GM10266 (cell line): Measurements from ENCODE around the gene SMYD3.

Experiments
- DNase-seq: peaks from one replicate; pipeline ENCODE4 v3.0.0; 2012; ENCODE audit errors: extremely low spot score
- TF ChIP-seq, protein P1 (sequence below): IDR thresholded peaks from 2 replicates; pipeline ENCODE4 v1.5.1; 2012; ENCODE audit warnings: mild to moderate bottlenecking, low read depth; ENCODE audit not compliant: control insufficient read depth, insufficient read depth; ENCODE audit errors: missing control alignments

Gene SMYD3

DNA sequence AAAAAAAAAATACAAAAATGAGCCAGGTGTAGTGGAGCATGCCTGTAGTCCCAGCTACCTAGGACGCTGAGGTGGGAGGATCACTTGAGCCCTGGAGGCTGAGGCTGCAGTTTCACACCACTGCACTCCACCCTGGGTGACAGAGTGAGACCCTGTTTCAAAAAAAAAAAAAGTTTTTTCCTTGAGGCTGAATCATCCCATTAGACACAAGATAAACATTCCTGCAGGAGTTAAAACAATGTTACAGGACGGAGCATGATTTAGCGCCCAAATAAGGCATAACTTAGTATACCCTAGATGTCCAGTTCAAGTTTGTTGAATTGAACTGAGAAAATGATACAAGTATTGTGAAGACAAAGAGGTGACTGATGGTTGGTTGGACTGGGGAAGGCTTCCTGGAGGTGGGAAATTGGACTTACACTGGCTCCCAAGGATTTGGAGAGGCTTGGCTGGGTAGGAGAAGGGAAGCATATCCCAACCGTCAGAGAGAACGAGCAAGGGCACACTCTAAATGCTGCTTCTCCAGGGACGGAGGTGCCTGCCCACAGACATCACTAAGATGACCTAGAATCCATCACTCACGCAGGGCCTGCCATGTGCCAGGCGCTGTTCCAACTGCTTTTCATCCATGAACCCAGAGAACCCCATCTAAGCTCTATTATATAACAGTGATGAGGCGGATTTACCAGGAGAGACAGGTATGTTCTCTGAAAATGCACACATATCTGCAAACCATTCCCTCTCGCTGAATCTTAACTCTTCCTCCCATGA lies 741.7 kb downstream of the SMYD3 start:
- TF ChIP-seq, protein P1, sequence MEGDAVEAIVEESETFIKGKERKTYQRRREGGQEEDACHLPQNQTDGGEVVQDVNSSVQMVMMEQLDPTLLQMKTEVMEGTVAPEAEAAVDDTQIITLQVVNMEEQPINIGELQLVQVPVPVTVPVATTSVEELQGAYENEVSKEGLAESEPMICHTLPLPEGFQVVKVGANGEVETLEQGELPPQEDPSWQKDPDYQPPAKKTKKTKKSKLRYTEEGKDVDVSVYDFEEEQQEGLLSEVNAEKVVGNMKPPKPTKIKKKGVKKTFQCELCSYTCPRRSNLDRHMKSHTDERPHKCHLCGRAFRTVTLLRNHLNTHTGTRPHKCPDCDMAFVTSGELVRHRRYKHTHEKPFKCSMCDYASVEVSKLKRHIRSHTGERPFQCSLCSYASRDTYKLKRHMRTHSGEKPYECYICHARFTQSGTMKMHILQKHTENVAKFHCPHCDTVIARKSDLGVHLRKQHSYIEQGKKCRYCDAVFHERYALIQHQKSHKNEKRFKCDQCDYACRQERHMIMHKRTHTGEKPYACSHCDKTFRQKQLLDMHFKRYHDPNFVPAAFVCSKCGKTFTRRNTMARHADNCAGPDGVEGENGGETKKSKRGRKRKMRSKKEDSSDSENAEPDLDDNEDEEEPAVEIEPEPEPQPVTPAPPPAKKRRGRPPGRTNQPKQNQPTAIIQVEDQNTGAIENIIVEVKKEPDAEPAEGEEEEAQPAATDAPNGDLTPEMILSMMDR: no peak
- no peak for DNase-seq

DNA sequence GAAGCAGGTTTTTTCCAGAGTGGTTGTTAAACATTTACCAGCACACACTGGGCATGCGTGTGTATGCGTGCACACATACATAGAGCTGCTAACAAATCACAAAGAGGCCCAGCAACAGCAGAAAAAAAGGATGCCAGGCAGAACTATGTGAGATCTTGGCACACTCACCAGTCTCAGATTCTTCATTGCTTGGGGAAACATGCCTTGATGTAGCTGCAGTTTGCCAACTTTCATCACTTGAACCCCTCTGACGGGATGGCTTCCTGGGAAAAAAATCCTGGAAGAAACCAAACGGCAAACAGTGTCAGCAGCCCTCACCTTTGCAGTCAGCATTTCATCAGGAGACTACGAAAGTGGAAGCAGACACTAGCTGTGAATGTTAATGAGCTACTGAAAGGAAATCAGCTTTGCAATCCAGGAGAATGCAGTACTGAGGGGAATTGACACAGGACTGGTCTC lies 743.2 kb downstream of the SMYD3 start:
- TF ChIP-seq, protein P1: no peak
- no peak for DNase-seq

DNA sequence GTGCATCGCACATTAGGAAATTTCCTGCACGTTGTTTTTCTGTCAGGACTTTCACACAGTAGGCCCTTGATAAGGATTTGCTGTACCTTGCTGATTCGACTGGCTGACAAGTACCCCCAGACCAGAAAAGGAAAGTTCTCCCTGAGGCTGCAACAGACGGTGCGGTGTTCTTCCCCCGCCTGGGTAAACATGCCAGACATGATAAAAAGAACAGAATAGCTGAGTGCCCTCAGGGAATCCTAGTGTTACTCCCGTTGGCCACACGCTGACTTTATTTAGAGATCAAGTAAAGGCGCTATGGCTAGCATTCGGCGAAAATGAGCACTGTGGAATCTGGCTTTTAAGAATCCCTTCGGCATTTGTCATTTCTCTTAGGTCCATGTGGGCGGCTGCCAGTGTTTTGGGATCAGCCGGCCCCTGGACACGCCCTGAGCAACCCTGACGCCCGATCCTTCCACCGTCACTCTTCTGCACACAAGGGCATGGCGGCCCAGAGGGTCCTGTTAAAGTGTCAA lies 744.6 kb downstream of the SMYD3 start:
- no peak for DNase-seq
- TF ChIP-seq, protein P1: no peak

DNA sequence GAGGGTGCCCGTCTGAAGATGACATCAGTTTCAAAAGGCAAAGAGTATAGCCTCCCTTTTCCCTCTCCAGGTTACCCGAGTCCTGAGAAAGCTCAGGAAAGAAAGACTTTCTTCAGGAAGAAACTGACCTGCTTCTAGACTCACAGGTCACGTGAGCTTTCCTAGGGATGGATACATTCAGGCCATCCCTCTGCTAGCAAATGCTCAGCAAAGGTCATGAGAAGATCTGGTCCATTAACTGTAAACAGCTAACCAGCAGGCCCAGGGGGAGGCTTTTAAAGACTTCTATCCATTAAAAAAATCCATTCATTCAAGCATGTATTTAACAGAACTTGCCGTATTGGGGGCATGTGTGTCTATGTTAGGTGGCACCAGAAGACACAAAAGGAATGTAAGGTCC lies 746.8 kb downstream of the SMYD3 start:
- no peak for DNase-seq
- TF ChIP-seq, protein P1: no peak

DNA sequence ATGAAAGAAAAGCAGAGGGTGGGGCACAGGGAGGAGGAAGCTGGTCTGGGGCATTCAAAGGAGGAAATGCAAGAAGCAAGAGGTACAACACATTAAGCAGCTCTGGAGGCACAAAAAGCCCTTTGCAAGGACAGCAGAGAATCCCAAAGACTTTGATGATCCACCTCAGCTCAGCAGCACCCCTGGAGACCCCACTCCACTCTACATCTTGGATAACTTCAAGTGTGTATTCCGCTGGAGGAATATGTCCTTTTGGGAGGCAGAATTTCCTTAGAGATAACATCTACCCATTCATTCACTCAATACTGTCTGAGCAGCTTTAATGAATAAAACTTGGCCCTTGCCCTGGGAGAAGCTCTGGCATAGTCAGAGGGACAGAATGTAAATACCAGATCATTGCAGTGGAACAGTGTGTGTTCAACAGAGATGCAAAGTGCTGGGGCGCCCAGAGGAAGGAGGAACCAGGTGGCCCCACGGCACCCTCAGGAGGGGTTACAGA lies 752.6 kb downstream of the SMYD3 start:
- TF ChIP-seq, protein P1: no peak
- no peak for DNase-seq

DNA sequence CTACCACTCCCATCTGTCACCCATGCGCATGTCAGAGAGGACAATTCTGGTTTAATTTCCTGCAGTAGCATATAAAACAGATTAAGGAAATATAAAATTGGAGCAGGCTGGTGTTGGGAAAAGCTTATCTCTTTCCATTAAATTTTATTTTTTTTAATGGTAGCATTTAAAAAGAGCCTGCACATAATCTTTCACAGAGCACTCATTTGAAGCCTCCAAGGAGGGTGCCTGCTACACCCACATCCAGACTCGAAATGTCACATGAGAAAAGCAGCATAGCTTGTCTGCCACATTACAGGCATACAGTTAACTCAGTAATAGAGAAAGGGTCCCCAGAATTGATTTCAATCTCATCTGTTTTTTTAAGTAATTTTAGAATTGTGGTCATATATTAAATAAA lies 753.3 kb downstream of the SMYD3 start:
- TF ChIP-seq, protein P1: no peak
- no peak for DNase-seq

DNA sequence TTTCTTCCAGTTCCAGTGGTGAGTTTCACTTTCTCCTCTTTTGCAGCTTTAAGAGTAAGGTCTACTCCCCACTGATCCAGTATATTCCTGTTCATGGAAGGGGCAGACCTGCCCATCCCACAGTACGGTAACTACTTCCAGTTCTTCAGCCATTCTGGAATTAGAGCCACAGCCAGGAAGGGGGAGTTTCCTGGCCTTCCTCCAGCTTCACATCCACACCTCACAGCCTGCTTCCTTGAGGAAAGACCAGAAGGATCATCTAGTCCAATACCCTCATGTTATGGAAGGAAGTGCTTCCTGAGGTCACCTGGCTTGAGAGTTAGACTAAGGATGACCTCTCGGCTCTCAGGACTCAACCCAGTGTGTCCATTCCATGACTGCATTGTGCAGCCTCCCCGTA lies 754.5 kb downstream of the SMYD3 start:
- TF ChIP-seq, protein P1: no peak
- DNase-seq: no peak
